H1 (cell line): ENCODE measurements around the gene ZHX3. TPM values are rescaled to one million over a fixed set of nuclear protein-coding genes. Genes with fewer than 3 reads are reported as not detected.

ENCODE experiments used
- BCL11A ChIP-seq, 2 experiments: IDR thresholded peaks; one replicate each; pipeline ENCODE4 v1.6.1; 2011; ENCODE audit warnings: low read depth in 2 of 2, low read length in 2 of 2, mild to moderate bottlenecking in 2 of 2
- BRCA1 ChIP-seq: IDR thresholded peaks from 2 replicates; pipeline ENCODE4 v1.6.1; 2012; ENCODE audit warnings: low read depth, low read length, improper control_type of control experiment
- CHD1 ChIP-seq: IDR thresholded peaks from 2 replicates; pipeline ENCODE4 v1.6.1; 2012; ENCODE audit warnings: low read depth, low read length, improper control_type of control experiment
- EZH2 ChIP-seq: fragments of 200-600 bp; sonication (generic); IDR thresholded peaks from 2 replicates; pipeline ENCODE4 v1.7.1; 2012; ENCODE audit warnings: low read depth, mild to moderate bottlenecking, moderate library complexity, low read length, inconsistent platforms; ENCODE audit not compliant: severe bottlenecking
- GABPA ChIP-seq: IDR thresholded peaks from 2 replicates; pipeline ENCODE4 v1.6.1; 2011; ENCODE audit warnings: mild to moderate bottlenecking, low read length, moderate library complexity, borderline replicate concordance; ENCODE audit not compliant: insufficient read depth
- KDM1A ChIP-seq: fragments of 200-600, 300-600 bp; sonication (generic); IDR thresholded peaks from 2 replicates; pipeline ENCODE4 v1.7.1; 2016; ENCODE audit warnings: mild to moderate bottlenecking, low read length, borderline replicate concordance
- KDM5A ChIP-seq: fragments of 200-600 bp; IDR thresholded peaks from 2 replicates; pipeline ENCODE4 v1.7.1; 2012; ENCODE audit warnings: mild to moderate bottlenecking, low read length, inconsistent platforms, mixed read lengths
- MAFK ChIP-seq: IDR thresholded peaks from 2 replicates; pipeline ENCODE4 v1.6.1; 2012; ENCODE audit warnings: low read depth, mild to moderate bottlenecking, improper control_type of control experiment, low read length
- NANOG ChIP-seq: IDR thresholded peaks from 2 replicates; pipeline ENCODE4 v1.6.1; 2011; ENCODE audit warnings: low read length, low read depth, mild to moderate bottlenecking, inconsistent platforms; ENCODE audit not compliant: insufficient read depth, poor library complexity, severe bottlenecking
- POLR2AphosphoS5 ChIP-seq: IDR thresholded peaks from 2 replicates; pipeline ENCODE4 v1.6.1; 2011; ENCODE audit warnings: low read depth, low read length
- RAD21 ChIP-seq, 2 experiments: IDR thresholded peaks in 1 of 2; conservative IDR thresholded peaks in 1 of 2; 2 replicates each; pipeline ENCODE4 v1.6.1; 2011; ENCODE audit warnings: low read depth in 2 of 2, low read length in 2 of 2, improper control_type of control experiment in 1 of 2, inconsistent platforms in 1 of 2, mild to moderate bottlenecking in 1 of 2, moderate library complexity in 1 of 2
- SIRT6 ChIP-seq: IDR thresholded peaks from one replicate; pipeline ENCODE4 v1.7.1; 2012; ENCODE audit warnings: low read length, inconsistent platforms
- SRF ChIP-seq: IDR thresholded peaks from 2 replicates; pipeline ENCODE4 v1.6.1; 2011; ENCODE audit warnings: mild to moderate bottlenecking, low read depth, low read length, moderate library complexity
- polyA plus RNA-seq, 7 experiments: library from polyadenylated mRNA; depleted of rRNA in 3 of 7; stranded (reverse) in 5 of 7; unstranded in 2 of 7; fragments of >200 nt in 5 of 7; fragments of 200-250 nt in 2 of 7; gene quantifications; 1 replicate in 5 of 7; 2 replicates in 1 of 7; 4 replicates in 1 of 7; pipeline versions ENCODE4 v1.2.1 to v1.2.3, GENCODE V29; 2011 to 2013; ENCODE audit warnings: missing spikeins in 2 of 7, mixed read lengths in 2 of 7
- total RNA-seq: library from RNA; stranded (reverse); fragmentation: NEBNext Ultra II Directional; extraction: Animal tissue kit (Norgen Biotek cat#: 25700); gene quantifications from 2 replicates; pipeline ENCODE4 v1.2.1, GENCODE V29; 2021
- TF ChIP-seq, protein P1 (sequence below): IDR thresholded peaks from 2 replicates; pipeline ENCODE4 v1.6.1; 2011; ENCODE audit warnings: low read length, improper control_type of control experiment
- TF ChIP-seq, protein P2 (sequence below): IDR thresholded peaks from 2 replicates; pipeline ENCODE4 v1.6.1; 2012; ENCODE audit warnings: inconsistent platforms
- TF ChIP-seq, protein P3 (sequence below), 3 experiments: IDR thresholded peaks; 1 replicate in 2 of 3; 2 replicates in 1 of 3; pipeline versions ENCODE4 v1.5.1 to v1.6.1; 2011; ENCODE audit warnings: low read length in 3 of 3, mild to moderate bottlenecking in 3 of 3, inconsistent platforms in 2 of 3, low read depth in 1 of 3, moderate library complexity in 1 of 3; ENCODE audit not compliant: insufficient read depth in 1 of 3; ENCODE audit errors: control extremely low read depth in 1 of 3
- TF ChIP-seq, protein P4 (sequence below): IDR thresholded peaks from 2 replicates; pipeline ENCODE4 v1.6.1; 2012; ENCODE audit warnings: low read length, inconsistent platforms
- TF ChIP-seq, protein P5 (sequence below): IDR thresholded peaks from 2 replicates; pipeline ENCODE4 v1.6.1; 2012; ENCODE audit warnings: inconsistent platforms

The ZHX3 gene
- total and polyA plus RNA-seq, 2 of the 8 experiments (the other 6 are each of a cell fraction or from before 2014, with no cell fraction given): 1.00 to 7.8 TPM

DNA sequence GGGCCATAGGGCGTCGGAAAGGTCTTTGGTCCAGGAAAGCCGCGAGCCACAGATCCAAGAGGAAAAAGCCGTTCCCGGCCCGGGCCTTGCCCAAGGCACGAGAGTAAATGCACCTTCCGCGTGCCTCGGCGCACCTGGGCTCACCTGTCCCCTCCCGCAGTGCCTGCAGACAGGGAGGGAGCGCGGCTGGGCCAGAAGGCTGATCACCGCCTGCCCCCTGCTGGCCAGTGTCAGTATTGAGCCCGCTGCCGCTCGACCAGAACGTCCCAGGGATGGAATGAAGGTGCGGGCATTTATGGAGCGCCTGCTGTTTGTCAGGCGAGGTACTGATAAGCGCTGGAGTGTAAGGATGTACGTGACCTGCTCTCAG is 22.4 kb upstream of the ZHX3 start (continued):
- TF ChIP-seq, protein P1, sequence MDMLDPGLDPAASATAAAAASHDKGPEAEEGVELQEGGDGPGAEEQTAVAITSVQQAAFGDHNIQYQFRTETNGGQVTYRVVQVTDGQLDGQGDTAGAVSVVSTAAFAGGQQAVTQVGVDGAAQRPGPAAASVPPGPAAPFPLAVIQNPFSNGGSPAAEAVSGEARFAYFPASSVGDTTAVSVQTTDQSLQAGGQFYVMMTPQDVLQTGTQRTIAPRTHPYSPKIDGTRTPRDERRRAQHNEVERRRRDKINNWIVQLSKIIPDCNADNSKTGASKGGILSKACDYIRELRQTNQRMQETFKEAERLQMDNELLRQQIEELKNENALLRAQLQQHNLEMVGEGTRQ: 0 out of 2 replicates have a peak, but pooled peaks have one; percentile 17
- TF ChIP-seq, protein P2, sequence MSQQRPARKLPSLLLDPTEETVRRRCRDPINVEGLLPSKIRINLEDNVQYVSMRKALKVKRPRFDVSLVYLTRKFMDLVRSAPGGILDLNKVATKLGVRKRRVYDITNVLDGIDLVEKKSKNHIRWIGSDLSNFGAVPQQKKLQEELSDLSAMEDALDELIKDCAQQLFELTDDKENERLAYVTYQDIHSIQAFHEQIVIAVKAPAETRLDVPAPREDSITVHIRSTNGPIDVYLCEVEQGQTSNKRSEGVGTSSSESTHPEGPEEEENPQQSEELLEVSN: peak; percentile 95
- TF ChIP-seq POLR2AphosphoS5: peak; percentile 53; the same call in 1 of the 2 replicates
- peak; percentile 99 for TF ChIP-seq RAD21 (IDR thresholded peaks at IDR 0.05 in 1 of 2, conservative IDR thresholded peaks at IDR 0.05 in 1 of 2; ENCODE audit: low read depth in 2 of 2, low read length in 2 of 2)
- TF ChIP-seq, protein P3, sequence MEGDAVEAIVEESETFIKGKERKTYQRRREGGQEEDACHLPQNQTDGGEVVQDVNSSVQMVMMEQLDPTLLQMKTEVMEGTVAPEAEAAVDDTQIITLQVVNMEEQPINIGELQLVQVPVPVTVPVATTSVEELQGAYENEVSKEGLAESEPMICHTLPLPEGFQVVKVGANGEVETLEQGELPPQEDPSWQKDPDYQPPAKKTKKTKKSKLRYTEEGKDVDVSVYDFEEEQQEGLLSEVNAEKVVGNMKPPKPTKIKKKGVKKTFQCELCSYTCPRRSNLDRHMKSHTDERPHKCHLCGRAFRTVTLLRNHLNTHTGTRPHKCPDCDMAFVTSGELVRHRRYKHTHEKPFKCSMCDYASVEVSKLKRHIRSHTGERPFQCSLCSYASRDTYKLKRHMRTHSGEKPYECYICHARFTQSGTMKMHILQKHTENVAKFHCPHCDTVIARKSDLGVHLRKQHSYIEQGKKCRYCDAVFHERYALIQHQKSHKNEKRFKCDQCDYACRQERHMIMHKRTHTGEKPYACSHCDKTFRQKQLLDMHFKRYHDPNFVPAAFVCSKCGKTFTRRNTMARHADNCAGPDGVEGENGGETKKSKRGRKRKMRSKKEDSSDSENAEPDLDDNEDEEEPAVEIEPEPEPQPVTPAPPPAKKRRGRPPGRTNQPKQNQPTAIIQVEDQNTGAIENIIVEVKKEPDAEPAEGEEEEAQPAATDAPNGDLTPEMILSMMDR (IDR thresholded peaks at IDR 0.05; ENCODE audit: control extremely low read depth in 1 of 3, insufficient read depth in 1 of 3, low read depth in 1 of 3, low read length in 3 of 3): peak; percentile 97 to 98 (median 97)
- TF ChIP-seq GABPA: no peak; the same call in 1 of the 2 replicates
- peak; percentile 2 for TF ChIP-seq NANOG
- TF ChIP-seq BRCA1: no peak
- TF ChIP-seq, protein P4, sequence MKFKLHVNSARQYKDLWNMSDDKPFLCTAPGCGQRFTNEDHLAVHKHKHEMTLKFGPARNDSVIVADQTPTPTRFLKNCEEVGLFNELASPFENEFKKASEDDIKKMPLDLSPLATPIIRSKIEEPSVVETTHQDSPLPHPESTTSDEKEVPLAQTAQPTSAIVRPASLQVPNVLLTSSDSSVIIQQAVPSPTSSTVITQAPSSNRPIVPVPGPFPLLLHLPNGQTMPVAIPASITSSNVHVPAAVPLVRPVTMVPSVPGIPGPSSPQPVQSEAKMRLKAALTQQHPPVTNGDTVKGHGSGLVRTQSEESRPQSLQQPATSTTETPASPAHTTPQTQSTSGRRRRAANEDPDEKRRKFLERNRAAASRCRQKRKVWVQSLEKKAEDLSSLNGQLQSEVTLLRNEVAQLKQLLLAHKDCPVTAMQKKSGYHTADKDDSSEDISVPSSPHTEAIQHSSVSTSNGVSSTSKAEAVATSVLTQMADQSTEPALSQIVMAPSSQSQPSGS: 0 out of 2 replicates have a peak, but pooled peaks have one; percentile 26
- TF ChIP-seq BCL11A (IDR thresholded peaks at IDR 0.05; ENCODE audit: low read depth in 2 of 2, low read length in 2 of 2): no peak
- 0 out of 2 replicates have a peak, but pooled peaks have one; percentile 41 for TF ChIP-seq KDM5A
- TF ChIP-seq CHD1: no peak
- TF ChIP-seq SRF: peak; percentile 8; the same call in 1 of the 2 replicates
- TF ChIP-seq, protein P5, sequence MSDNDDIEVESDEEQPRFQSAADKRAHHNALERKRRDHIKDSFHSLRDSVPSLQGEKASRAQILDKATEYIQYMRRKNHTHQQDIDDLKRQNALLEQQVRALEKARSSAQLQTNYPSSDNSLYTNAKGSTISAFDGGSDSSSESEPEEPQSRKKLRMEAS: peak; percentile 98
- no peak for TF ChIP-seq SIRT6
- TF ChIP-seq KDM1A: peak; percentile 64; the same call in 1 of the 2 replicates
- no peak for TF ChIP-seq MAFK
- TF ChIP-seq EZH2: no peak
